GM12878 (cell line): ENCODE data around the gene ATL2.

ENCODE experiments used
- CEBPB ChIP-seq, 2 experiments: fragments of 150-350 bp in 1 of 2; IDR thresholded peaks; 2 replicates each; pipeline ENCODE4 v1.6.1; 2012 to 2014; ENCODE audit warnings: low read depth in 2 of 2, low read length in 2 of 2, borderline replicate concordance in 1 of 2, inconsistent platforms in 1 of 2
- CTCF ChIP-seq, 3 experiments: IDR thresholded peaks in 2 of 3; conservative IDR thresholded peaks in 1 of 3; 2 replicates each; pipeline ENCODE4 v1.5.1; 2011; ENCODE audit warnings: low read depth in 3 of 3, low read length in 3 of 3, mild to moderate bottlenecking in 3 of 3, control low read depth in 2 of 3, moderate library complexity in 2 of 3, inconsistent platforms in 1 of 3, mixed read lengths in 1 of 3; ENCODE audit not compliant: control insufficient read depth in 2 of 3, insufficient read depth in 1 of 3; ENCODE audit errors: extremely low read depth in 1 of 3
- POLR2A ChIP-seq: IDR thresholded peaks from 2 replicates; pipeline ENCODE4 v1.6.1; 2011; ENCODE audit warnings: low read depth, mild to moderate bottlenecking, low read length
- REST ChIP-seq: IDR thresholded peaks from 2 replicates; pipeline ENCODE4 v1.6.1; 2012; ENCODE audit warnings: mild to moderate bottlenecking, low read depth, low read length
- SRF ChIP-seq, 2 experiments: IDR thresholded peaks; 2 replicates each; pipeline ENCODE4 v1.6.1; 2011; ENCODE audit warnings: low read depth in 2 of 2, low read length in 2 of 2, mild to moderate bottlenecking in 1 of 2, moderate library complexity in 1 of 2
- TF ChIP-seq, protein P1 (sequence below): fragments of 450-650 bp; IDR thresholded peaks from 2 replicates; pipeline ENCODE4 v1.6.1; 2018; ENCODE audit warnings: borderline replicate concordance, mild to moderate bottlenecking; ENCODE audit not compliant: partially characterized antibody
- TF ChIP-seq, protein P2 (sequence below): IDR thresholded peaks from 2 replicates; pipeline ENCODE4 v1.6.1; 2012; ENCODE audit warnings: low read depth, low read length, improper control_type of control experiment

DNA sequence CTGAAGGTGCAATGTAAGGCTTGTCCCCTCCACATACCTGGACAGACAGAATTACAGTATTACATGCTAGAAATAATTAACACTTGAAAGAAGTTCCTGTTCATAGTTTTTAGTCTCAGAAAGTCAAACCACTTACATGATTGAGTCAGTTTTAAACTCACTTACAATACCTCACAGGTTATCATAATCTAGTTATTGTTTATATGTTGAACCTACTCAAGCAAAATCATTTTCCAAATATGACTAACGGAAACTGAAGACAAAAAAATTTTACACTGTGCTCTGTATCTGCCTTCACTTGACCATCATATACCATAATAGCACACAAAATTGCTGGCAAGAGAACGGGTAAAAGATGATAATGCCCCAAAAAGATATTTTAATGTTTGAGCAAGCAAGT, 78.5 kb downstream of the ATL2 start:
- TF ChIP-seq REST (no peak), CTCF (IDR thresholded peaks at IDR 0.05 in 2 of 3, conservative IDR thresholded peaks at IDR 0.05 in 1 of 3; ENCODE audit: control insufficient read depth in 2 of 3, extremely low read depth in 1 of 3, insufficient read depth in 1 of 3, low read depth in 3 of 3, low read length in 3 of 3) (no peak), SRF (IDR thresholded peaks at IDR 0.05; ENCODE audit: low read depth in 2 of 2, low read length in 2 of 2) (no peak), CEBPB (IDR thresholded peaks at IDR 0.05; ENCODE audit: borderline replicate concordance in 1 of 2, low read depth in 2 of 2, low read length in 2 of 2) (no peak), POLR2A (no peak)
- TF ChIP-seq, protein P1, sequence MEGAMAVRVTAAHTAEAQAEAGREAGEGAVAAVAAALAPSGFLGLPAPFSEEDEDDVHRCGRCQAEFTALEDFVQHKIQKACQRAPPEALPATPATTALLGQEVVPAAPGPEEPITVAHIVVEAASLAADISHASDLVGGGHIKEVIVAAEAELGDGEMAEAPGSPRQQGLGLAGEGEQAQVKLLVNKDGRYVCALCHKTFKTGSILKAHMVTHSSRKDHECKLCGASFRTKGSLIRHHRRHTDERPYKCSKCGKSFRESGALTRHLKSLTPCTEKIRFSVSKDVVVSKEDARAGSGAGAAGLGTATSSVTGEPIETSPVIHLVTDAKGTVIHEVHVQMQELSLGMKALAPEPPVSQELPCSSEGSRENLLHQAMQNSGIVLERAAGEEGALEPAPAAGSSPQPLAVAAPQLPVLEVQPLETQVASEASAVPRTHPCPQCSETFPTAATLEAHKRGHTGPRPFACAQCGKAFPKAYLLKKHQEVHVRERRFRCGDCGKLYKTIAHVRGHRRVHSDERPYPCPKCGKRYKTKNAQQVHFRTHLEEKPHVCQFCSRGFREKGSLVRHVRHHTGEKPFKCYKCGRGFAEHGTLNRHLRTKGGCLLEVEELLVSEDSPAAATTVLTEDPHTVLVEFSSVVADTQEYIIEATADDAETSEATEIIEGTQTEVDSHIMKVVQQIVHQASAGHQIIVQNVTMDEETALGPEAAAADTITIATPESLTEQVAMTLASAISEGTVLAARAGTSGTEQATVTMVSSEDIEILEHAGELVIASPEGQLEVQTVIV, result no peak
- TF ChIP-seq, protein P2, sequence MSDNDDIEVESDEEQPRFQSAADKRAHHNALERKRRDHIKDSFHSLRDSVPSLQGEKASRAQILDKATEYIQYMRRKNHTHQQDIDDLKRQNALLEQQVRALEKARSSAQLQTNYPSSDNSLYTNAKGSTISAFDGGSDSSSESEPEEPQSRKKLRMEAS, result no peak
